CD4-positive, CD25-positive, alpha-beta regulatory T cell (primary cell): ENCODE results near the gene DHRS1. TPM values are rescaled to one million over a fixed set of nuclear protein-coding genes. Genes with fewer than 3 reads are reported as not detected.
"Not testable (repeated sequence)": the region's sequence is repeated elsewhere in the genome, so short reads cannot be mapped to it uniquely, and the experiment has no call there.

Experiments used
- ATAC-seq, 2 donors: fragments of 150-1000 bp; cut with Tn5 transposase; one replicate each; pipeline ENCODE4 v1.10.0; 2021; ENCODE audit warnings: low read depth in 2 of 2, moderate number of reproducible peaks in 2 of 2, moderate library complexity in 1 of 2
- DNase-seq, 3 donors: peaks; one replicate each; pipeline versions ENCODE4 v3.0.0 to v3.0.0-alpha.2; 2012 to 2022; ENCODE audit warnings: mixed read lengths in 1 of 3
- H3K27ac ChIP-seq: one replicate; pipeline ENCODE4 v1.7.0; 2013; ENCODE audit warnings: mild to moderate bottlenecking, low read length; ENCODE audit not compliant: insufficient read depth, poor library complexity, severe bottlenecking
- H3K27me3 ChIP-seq: one replicate; pipeline ENCODE4 v1.7.0; 2013; ENCODE audit warnings: low read length; ENCODE audit not compliant: control insufficient read depth, insufficient read depth
- H3K36me3 ChIP-seq: one replicate; pipeline ENCODE4 v1.7.0; 2013; ENCODE audit warnings: mild to moderate bottlenecking, low read length, moderate library complexity; ENCODE audit not compliant: control insufficient read depth, insufficient read depth
- H3K4me1 ChIP-seq: 2 replicates; pipeline ENCODE4 v1.7.0; 2013; ENCODE audit warnings: mild to moderate bottlenecking, low read length; ENCODE audit not compliant: insufficient read depth, control insufficient read depth, poor library complexity, severe bottlenecking
- H3K4me3 ChIP-seq: one replicate; pipeline ENCODE4 v1.7.0; 2013; ENCODE audit warnings: low read depth, mild to moderate bottlenecking, low read length, moderate library complexity
- H3K9me3 ChIP-seq, 2 experiments: 1 replicate in 1 of 2; 2 replicates in 1 of 2; pipeline ENCODE4 v1.7.0; 2013; ENCODE audit warnings: low read length in 2 of 2, mild to moderate bottlenecking in 1 of 2, moderate library complexity in 1 of 2; ENCODE audit not compliant: control insufficient read depth in 2 of 2
- H3K27ac Mint-ChIP-seq, 3 donors: one replicate each; pipeline ENCODE4 v1.8.0; 2020 to 2022; ENCODE audit warnings: mild to moderate bottlenecking in 3 of 3, mixed read lengths in 3 of 3, moderate library complexity in 2 of 3
- H3K27me3 Mint-ChIP-seq: one replicate; pipeline ENCODE4 v1.8.0; 2022; ENCODE audit warnings: mild to moderate bottlenecking, mixed read lengths
- H3K36me3 Mint-ChIP-seq: one replicate; pipeline ENCODE4 v1.8.0; 2020; ENCODE audit warnings: mixed read lengths
- H3K4me1 Mint-ChIP-seq, 4 donors: one replicate each; pipeline ENCODE4 v1.8.0; 2020 to 2022; ENCODE audit warnings: mixed read lengths in 4 of 4, mild to moderate bottlenecking in 1 of 4
- H3K4me3 Mint-ChIP-seq, 4 donors: one replicate each; pipeline ENCODE4 v1.8.0; 2020 to 2022; ENCODE audit warnings: mild to moderate bottlenecking in 4 of 4, mixed read lengths in 4 of 4, moderate library complexity in 3 of 4
- H3K9me3 Mint-ChIP-seq, 7 donors: one replicate each; pipeline ENCODE4 v1.8.0; 2020 to 2022; ENCODE audit warnings: mixed read lengths in 7 of 7, mild to moderate bottlenecking in 3 of 7, moderate library complexity in 2 of 7
- polyA plus RNA-seq, 4 donors: library from polyadenylated mRNA; unstranded; fragments of 300-500 nt; fragmentation: Illumina TruSeq; gene quantifications; one replicate each; pipeline ENCODE4 v1.2.3, GENCODE V29; 2021
- total RNA-seq: library from RNA; stranded (reverse); gene quantifications from one replicate; pipeline ENCODE4 v1.2.3, GENCODE V29; 2022

DHRS1 gene
- total and polyA plus RNA-seq, 5 donors from 2014 or later = 21.7 to 48.5 (median 32.5) TPM

- no peaks in the 10 kb centered on the region for H3K9me3 ChIP-seq
- DNase-seq (peak; percentile 76 to 94 (median 89)), ATAC-seq (peak; percentile 92)
- peaks cover 4% of the 10 kb centered on the region for H3K27me3 ChIP-seq
- peaks cover 9% of the 10 kb centered on the region for H3K36me3 ChIP-seq
- peak overlapping the region; percentile 57 to 84 (median 82) for H3K27ac Mint-ChIP-seq
- peak overlapping the region; percentile 43 for H3K4me3 ChIP-seq
- peaks cover 45% of the 10 kb centered on the region for H3K27me3 Mint-ChIP-seq
- no peaks in the 10 kb centered on the region for H3K9me3 Mint-ChIP-seq
- peaks cover 6 to 61% (median 23%) of the 10 kb centered on the region in 4 donors for H3K4me1 Mint-ChIP-seq
- peak overlapping the region; percentile 79 to 90 (median 88) for H3K4me3 Mint-ChIP-seq
- H3K27ac ChIP-seq = no peak overlapping the region
- peaks cover 39% of the 10 kb centered on the region for H3K4me1 ChIP-seq
- H3K36me3 Mint-ChIP-seq = peaks cover 13% of the 10 kb centered on the region
Observed at GRCh38 chr14:24332268-24332993, 32.9 kb upstream of the DHRS1 start.

GRCh38 chr14:24331731-24332267 is 32.2 kb upstream of the DHRS1 start:
- peaks cover 6 to 62% (median 24%) of the 10 kb centered on the region in 4 donors for H3K4me1 Mint-ChIP-seq
- H3K36me3 Mint-ChIP-seq = peaks cover 7% of the 10 kb centered on the region
- DNase-seq (no peak), ATAC-seq (no peak)
- Histone ChIP-seq H3K9me3 (no peaks in the 10 kb centered on the region), H3K4me1 (peaks cover 39% of the 10 kb centered on the region), H3K36me3 (peaks cover 3% of the 10 kb centered on the region), H3K27me3 (peaks cover 4% of the 10 kb centered on the region), H3K4me3 (peak overlapping the region; percentile 43), H3K27ac (no peak overlapping the region)
- H3K27me3 Mint-ChIP-seq = peaks cover 46% of the 10 kb centered on the region
- no peaks in the 10 kb centered on the region for H3K9me3 Mint-ChIP-seq
- H3K27ac Mint-ChIP-seq = peak overlapping the region; percentile 57 to 84 (median 82)
- H3K4me3 Mint-ChIP-seq = peak overlapping the region; percentile 71 to 90 (median 83)

GRCh38 chr14:24330973-24331674 is 31.5 kb upstream of the DHRS1 start:
- H3K9me3 ChIP-seq = no peaks in the 10 kb centered on the region
- H3K4me3 ChIP-seq = peak overlapping the region; percentile 13
- peaks cover 4% of the 10 kb centered on the region for H3K27me3 ChIP-seq
- peaks cover 6 to 61% (median 21%) of the 10 kb centered on the region in 4 donors for H3K4me1 Mint-ChIP-seq
- H3K36me3 ChIP-seq = no peaks in the 10 kb centered on the region
- DNase-seq = no peak
- peaks cover 39% of the 10 kb centered on the region for H3K4me1 ChIP-seq
- peak overlapping the region in 1 of 3 donors; percentile 62 for H3K27ac Mint-ChIP-seq
- H3K27me3 Mint-ChIP-seq = peaks cover 40% of the 10 kb centered on the region
- no peak overlapping the region for H3K27ac ChIP-seq
- peaks cover 2% of the 10 kb centered on the region for H3K36me3 Mint-ChIP-seq
- ATAC-seq = no peak
- H3K9me3 Mint-ChIP-seq = no peaks in the 10 kb centered on the region
- no peak overlapping the region for H3K4me3 Mint-ChIP-seq

- H3K9me3 Mint-ChIP-seq = peaks cover 0 to 3% (median 0%) of the 10 kb centered on the region in 7 donors
- H3K9me3 ChIP-seq = no peaks in the 10 kb centered on the region
- H3K4me1 Mint-ChIP-seq = peaks cover 6 to 55% (median 18%) of the 10 kb centered on the region in 4 donors
- peaks cover 4% of the 10 kb centered on the region for H3K27me3 ChIP-seq
- H3K4me3 ChIP-seq = no peak overlapping the region
- H3K27ac ChIP-seq = no peak overlapping the region
- no peaks in the 10 kb centered on the region for H3K36me3 Mint-ChIP-seq
- DNase-seq (no peak), ATAC-seq (no peak)
- H3K27ac Mint-ChIP-seq = peak overlapping the region in 1 of 3 donors; percentile 79
- peaks cover 31% of the 10 kb centered on the region for H3K27me3 Mint-ChIP-seq
- H3K4me1 ChIP-seq = peaks cover 33% of the 10 kb centered on the region
- H3K36me3 ChIP-seq = no peaks in the 10 kb centered on the region
- H3K4me3 Mint-ChIP-seq = no peak overlapping the region
Observed at GRCh38 chr14:24329736-24330135, 30.2 kb upstream of the DHRS1 start.

GRCh38 chr14:24329073-24329663 is 29.6 kb upstream of the DHRS1 start:
- no peak for ATAC-seq
- H3K27me3 ChIP-seq = peaks cover 4% of the 10 kb centered on the region
- peaks cover 6 to 51% (median 18%) of the 10 kb centered on the region in 4 donors for H3K4me1 Mint-ChIP-seq
- H3K4me3 Mint-ChIP-seq = no peak overlapping the region
- peaks cover 28% of the 10 kb centered on the region for H3K4me1 ChIP-seq
- no peak overlapping the region for H3K27ac ChIP-seq
- H3K36me3 Mint-ChIP-seq = no peaks in the 10 kb centered on the region
- peaks cover 32% of the 10 kb centered on the region for H3K27me3 Mint-ChIP-seq
- peak overlapping the region in 2 of 3 donors; percentile 39 to 79 for H3K27ac Mint-ChIP-seq
- no peaks in the 10 kb centered on the region for H3K9me3 ChIP-seq
- no peak overlapping the region for H3K4me3 ChIP-seq
- DNase-seq = no peak
- H3K9me3 Mint-ChIP-seq = peaks cover 0 to 3% (median 0%) of the 10 kb centered on the region in 7 donors
- H3K36me3 ChIP-seq = no peaks in the 10 kb centered on the region

GRCh38 chr14:24327914-24328313 is 28.3 kb upstream of the DHRS1 start:
- not testable (repeated sequence) for H3K27ac Mint-ChIP-seq, DNase-seq, H3K9me3 ChIP-seq, H3K36me3 Mint-ChIP-seq, H3K27me3 ChIP-seq, H3K4me3 Mint-ChIP-seq, ATAC-seq, H3K9me3 Mint-ChIP-seq, H3K36me3 ChIP-seq, H3K27ac ChIP-seq, H3K4me3 ChIP-seq
- peaks cover 27% of the 10 kb centered on the region for H3K27me3 Mint-ChIP-seq
- H3K4me1 Mint-ChIP-seq = peaks cover 6 to 39% (median 16%) of the 10 kb centered on the region in 4 donors
- peaks cover 15% of the 10 kb centered on the region for H3K4me1 ChIP-seq

- H3K27ac Mint-ChIP-seq = no peak overlapping the region
- H3K4me3 Mint-ChIP-seq = no peak overlapping the region
- H3K4me1 Mint-ChIP-seq = peaks cover 5 to 34% (median 14%) of the 10 kb centered on the region in 4 donors
Observed at GRCh38 chr14:24327303-24327702, 27.7 kb upstream of the DHRS1 start.

More at GRCh38 chr14:24327303-24327702, 27.7 kb upstream of the DHRS1 start:
- DNase-seq (no peak), ATAC-seq (no peak)
- no peaks in the 10 kb centered on the region for H3K9me3 ChIP-seq
- H3K4me3 ChIP-seq = no peak overlapping the region
- peaks cover 29% of the 10 kb centered on the region for H3K27me3 Mint-ChIP-seq
- H3K4me1 ChIP-seq = peaks cover 9% of the 10 kb centered on the region
- no peaks in the 10 kb centered on the region for H3K36me3 Mint-ChIP-seq
- peaks cover 0 to 3% (median 0%) of the 10 kb centered on the region in 7 donors for H3K9me3 Mint-ChIP-seq
- H3K36me3 ChIP-seq = no peaks in the 10 kb centered on the region
- no peaks in the 10 kb centered on the region for H3K27me3 ChIP-seq
- no peak overlapping the region for H3K27ac ChIP-seq
